Kidney epithelial cell (primary cell): Measurements from ENCODE around the gene OPCML. TPM values are rescaled to one million over a fixed set of nuclear protein-coding genes. Genes with fewer than 3 reads are reported as not detected.

Experiments used
- DNase-seq: peaks from one replicate; pipeline ENCODE4 v3.0.0-alpha.2; 2010; ENCODE audit warnings: low read depth
- H3K27me3 ChIP-seq: 2 replicates; pipeline ENCODE4 v1.6.0; 2011; ENCODE audit warnings: low read length; ENCODE audit not compliant: control insufficient read depth, insufficient read depth
- H3K36me3 ChIP-seq: 2 replicates; pipeline ENCODE4 v1.5.1; 2011; ENCODE audit warnings: low read length; ENCODE audit not compliant: control insufficient read depth, insufficient read depth
- H3K4me3 ChIP-seq: 2 replicates; pipeline ENCODE4 v1.5.1; 2011; ENCODE audit warnings: low read depth, mild to moderate bottlenecking, control low read depth, low read length
- total RNA-seq: library from RNA; depleted of rRNA; stranded (reverse); fragments of >200 nt; gene quantifications from 2 replicates; pipeline ENCODE4 v1.2.3, GENCODE V29; 2015
- TF ChIP-seq, protein P1 (sequence below): IDR thresholded peaks from 2 replicates; pipeline ENCODE4 v1.5.1; 2011; ENCODE audit warnings: mild to moderate bottlenecking, moderate library complexity, low read length, control low read depth, inconsistent platforms; ENCODE audit not compliant: insufficient read depth, poor library complexity, severe bottlenecking

Gene OPCML
- total RNA-seq, 1 donor from 2014 or later: under 0.01 TPM

- DNase-seq: no peak
- no peaks in the 10 kb centered on the region for H3K27me3 ChIP-seq
- TF ChIP-seq, protein P1, sequence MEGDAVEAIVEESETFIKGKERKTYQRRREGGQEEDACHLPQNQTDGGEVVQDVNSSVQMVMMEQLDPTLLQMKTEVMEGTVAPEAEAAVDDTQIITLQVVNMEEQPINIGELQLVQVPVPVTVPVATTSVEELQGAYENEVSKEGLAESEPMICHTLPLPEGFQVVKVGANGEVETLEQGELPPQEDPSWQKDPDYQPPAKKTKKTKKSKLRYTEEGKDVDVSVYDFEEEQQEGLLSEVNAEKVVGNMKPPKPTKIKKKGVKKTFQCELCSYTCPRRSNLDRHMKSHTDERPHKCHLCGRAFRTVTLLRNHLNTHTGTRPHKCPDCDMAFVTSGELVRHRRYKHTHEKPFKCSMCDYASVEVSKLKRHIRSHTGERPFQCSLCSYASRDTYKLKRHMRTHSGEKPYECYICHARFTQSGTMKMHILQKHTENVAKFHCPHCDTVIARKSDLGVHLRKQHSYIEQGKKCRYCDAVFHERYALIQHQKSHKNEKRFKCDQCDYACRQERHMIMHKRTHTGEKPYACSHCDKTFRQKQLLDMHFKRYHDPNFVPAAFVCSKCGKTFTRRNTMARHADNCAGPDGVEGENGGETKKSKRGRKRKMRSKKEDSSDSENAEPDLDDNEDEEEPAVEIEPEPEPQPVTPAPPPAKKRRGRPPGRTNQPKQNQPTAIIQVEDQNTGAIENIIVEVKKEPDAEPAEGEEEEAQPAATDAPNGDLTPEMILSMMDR: no peak
- H3K36me3 ChIP-seq: no peaks in the 10 kb centered on the region
- H3K4me3 ChIP-seq: no peak overlapping the region
These were observed 743.4 kb downstream of the OPCML start for GRCh38 chr11:132788816-132789325.

DNA sequence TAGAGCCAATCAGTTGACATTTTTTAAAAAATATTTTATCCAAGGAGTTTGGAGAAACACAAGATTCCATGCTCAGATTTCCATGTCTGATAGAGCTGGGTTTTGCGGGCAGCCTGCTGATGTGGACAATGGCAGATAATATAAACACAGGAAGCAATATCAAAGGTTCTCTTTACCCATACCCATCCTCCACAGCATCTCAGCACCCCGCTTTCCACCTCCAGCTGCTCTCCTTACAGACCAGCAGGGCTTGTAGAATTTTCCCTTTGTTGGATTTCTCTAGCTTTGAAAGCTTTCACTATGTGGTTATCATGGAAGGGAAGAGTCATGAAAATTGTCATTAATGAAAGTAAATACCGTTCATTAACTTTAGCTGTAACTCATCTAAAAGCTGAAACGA lies 746.4 kb downstream of the OPCML start:
- TF ChIP-seq, protein P1: no peak
- Histone ChIP-seq H3K4me3 (no peak overlapping the region), H3K36me3 (no peaks in the 10 kb centered on the region), H3K27me3 (no peaks in the 10 kb centered on the region)
- no peak for DNase-seq

DNA sequence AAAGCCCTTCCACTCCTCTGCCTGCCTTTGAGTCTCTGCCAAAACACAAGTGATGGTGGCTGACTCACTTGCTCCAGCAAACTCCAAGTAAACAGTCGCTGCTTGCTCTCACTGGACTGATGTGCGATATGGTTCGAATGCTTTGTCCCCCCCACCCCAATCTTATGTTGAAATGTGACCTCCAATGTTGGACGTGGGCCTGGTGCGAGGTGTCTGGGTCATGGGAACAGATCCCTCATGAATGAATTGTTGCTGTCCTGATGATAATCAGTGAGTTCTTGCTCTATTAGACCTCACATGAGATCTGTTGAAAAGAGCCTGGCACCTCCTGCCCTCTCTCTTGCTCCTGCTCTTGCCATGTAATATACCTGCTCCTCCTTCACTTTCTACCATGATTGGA lies 747.9 kb downstream of the OPCML start:
- H3K27me3 ChIP-seq: no peaks in the 10 kb centered on the region
- no peak for DNase-seq
- H3K36me3 ChIP-seq: no peaks in the 10 kb centered on the region

GRCh38 chr11:132782102-132782501 lies 750.2 kb downstream of the OPCML start:
- H3K4me3 ChIP-seq: no peak overlapping the region
- H3K27me3 ChIP-seq: no peaks in the 10 kb centered on the region
- H3K36me3 ChIP-seq: no peaks in the 10 kb centered on the region
- TF ChIP-seq, protein P1: no peak
- DNase-seq: no peak

More for the DNA sequence above, 747.9 kb downstream of the OPCML start:
- TF ChIP-seq, protein P1: no peak
- H3K4me3 ChIP-seq: no peak overlapping the region

DNA sequence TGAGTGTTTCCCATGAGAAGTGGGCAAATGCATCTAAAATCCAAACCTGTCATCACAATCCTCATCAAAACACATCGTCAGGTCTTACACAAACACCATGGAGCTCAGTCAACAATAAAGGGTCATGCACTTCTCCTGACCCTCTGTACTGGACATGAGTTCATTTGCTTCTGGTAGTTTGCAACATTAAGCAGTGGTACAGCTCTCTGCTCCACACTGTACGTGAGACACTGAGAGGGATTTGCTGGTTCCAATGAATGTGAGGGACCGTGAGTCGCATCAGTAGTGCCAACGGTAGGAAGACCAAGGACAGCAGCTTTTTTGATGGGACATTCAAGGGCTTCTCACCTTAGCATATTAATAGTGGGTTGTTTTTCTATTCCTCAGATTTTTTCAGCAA lies 752.3 kb downstream of the OPCML start:
- DNase-seq: no peak
- TF ChIP-seq, protein P1: no peak
- no peaks in the 10 kb centered on the region for H3K36me3 ChIP-seq
- H3K4me3 ChIP-seq: no peak overlapping the region
- no peaks in the 10 kb centered on the region for H3K27me3 ChIP-seq

GRCh38 chr11:132779497-132779896 lies 752.8 kb downstream of the OPCML start:
- DNase-seq: no peak
- H3K27me3 ChIP-seq: no peaks in the 10 kb centered on the region
- no peaks in the 10 kb centered on the region for H3K36me3 ChIP-seq
- no peak overlapping the region for H3K4me3 ChIP-seq
- TF ChIP-seq, protein P1: no peak
